Neuronal stem cell (in vitro differentiated cells): ENCODE results near the gene NUP98.
"Not testable (repeated sequence)": the region's sequence is repeated elsewhere in the genome, so short reads cannot be mapped to it uniquely, and the experiment has no call there.

ENCODE experiments used
- DNase-seq: peaks from one replicate; pipeline ENCODE4 v3.0.0-alpha.2; 2013; ENCODE audit warnings: low spot score
- H2AFZ ChIP-seq: one replicate; pipeline ENCODE4 v1.6.1; 2013; ENCODE audit warnings: mild to moderate bottlenecking, low read length, inconsistent platforms
- H2AK5ac ChIP-seq: 2 replicates; pipeline ENCODE4 v1.6.1; 2013; ENCODE audit warnings: low read depth, mild to moderate bottlenecking, inconsistent platforms, low read length, moderate library complexity, mixed read lengths
- H2BK120ac ChIP-seq: 2 replicates; pipeline ENCODE4 v1.6.1; 2013; ENCODE audit warnings: low read depth, mild to moderate bottlenecking, inconsistent platforms, low read length, moderate library complexity, mixed read lengths
- H2BK12ac ChIP-seq: one replicate; pipeline ENCODE4 v1.6.1; 2013; ENCODE audit warnings: low read length, inconsistent platforms
- H2BK15ac ChIP-seq: 2 replicates; pipeline ENCODE4 v1.6.1; 2013; ENCODE audit warnings: mild to moderate bottlenecking, low read length, inconsistent platforms, mixed read lengths
- H2BK5ac ChIP-seq: one replicate; pipeline ENCODE4 v1.6.1; 2013; ENCODE audit warnings: inconsistent platforms, mild to moderate bottlenecking, low read length, moderate library complexity
- H3K14ac ChIP-seq: one replicate; pipeline ENCODE4 v1.6.1; 2013; ENCODE audit warnings: low read length, inconsistent platforms
- H3K18ac ChIP-seq: 2 replicates; pipeline ENCODE4 v1.6.1; 2013; ENCODE audit warnings: low read length, inconsistent platforms
- H3K23ac ChIP-seq: 2 replicates; pipeline ENCODE4 v1.6.1; 2013; ENCODE audit warnings: low read depth, mild to moderate bottlenecking, mixed read lengths, low read length, inconsistent platforms; ENCODE audit not compliant: poor library complexity
- H3K27ac ChIP-seq: replicated peaks from 3 replicates; pipeline ENCODE4 v1.5.1; 2013; ENCODE audit warnings: low read length, inconsistent platforms
- H3K27me3 ChIP-seq, 3 experiments: 2 replicates each; pipeline ENCODE4 v1.6.1; 2013; ENCODE audit warnings: low read length in 3 of 3, mild to moderate bottlenecking in 2 of 3, inconsistent platforms in 1 of 3, low read depth in 1 of 3, mixed read lengths in 1 of 3, moderate library complexity in 1 of 3; ENCODE audit not compliant: control insufficient read depth in 3 of 3, insufficient read depth in 3 of 3
- H3K36me3 ChIP-seq, 2 donors: replicated peaks in 1 of 2; 2 replicates each; pipeline ENCODE4 v1.6.1; 2013; ENCODE audit warnings: low read length in 2 of 2; ENCODE audit not compliant: control insufficient read depth in 2 of 2, insufficient read depth in 2 of 2
- H3K4ac ChIP-seq: 2 replicates; pipeline ENCODE4 v1.6.1; 2013; ENCODE audit warnings: inconsistent platforms, mild to moderate bottlenecking, low read length, moderate library complexity
- H3K4me1 ChIP-seq, 2 donors: 1 replicate in 1 of 2; 2 replicates in 1 of 2; pipeline ENCODE4 v1.6.1; 2013; ENCODE audit warnings: low read length in 2 of 2, low read depth in 1 of 2; ENCODE audit not compliant: control insufficient read depth in 2 of 2, insufficient read depth in 1 of 2
- H3K4me2 ChIP-seq: one replicate; pipeline ENCODE4 v1.6.1; 2013; ENCODE audit warnings: mild to moderate bottlenecking, low read length, inconsistent platforms; ENCODE audit not compliant: insufficient read depth, poor library complexity, severe bottlenecking
- H3K4me3 ChIP-seq, 2 donors: 2 replicates each; pipeline ENCODE4 v1.5.1; 2013; ENCODE audit warnings: low read length in 2 of 2, mild to moderate bottlenecking in 2 of 2, inconsistent platforms in 1 of 2, moderate library complexity in 1 of 2
- H3K79me1 ChIP-seq: one replicate; pipeline ENCODE4 v1.6.1; 2013; ENCODE audit warnings: low read depth, mild to moderate bottlenecking, inconsistent platforms, low read length, moderate library complexity
- H3K9ac ChIP-seq: one replicate; pipeline ENCODE4 v1.6.1; 2013; ENCODE audit warnings: mild to moderate bottlenecking, low read depth, low read length, inconsistent platforms; ENCODE audit not compliant: poor library complexity
- H3K9me3 ChIP-seq, 2 donors: replicated peaks in 1 of 2; 2 replicates each; pipeline versions ENCODE3 to v1.6.1; 2013; ENCODE audit warnings: low read length in 2 of 2, mild to moderate bottlenecking in 2 of 2, inconsistent platforms in 1 of 2, low read depth in 1 of 2, mixed read lengths in 1 of 2, moderate library complexity in 1 of 2; ENCODE audit not compliant: control insufficient read depth in 2 of 2, insufficient read depth in 1 of 2
- H4K8ac ChIP-seq: one replicate; pipeline ENCODE4 v1.6.1; 2013; ENCODE audit warnings: low read depth, mild to moderate bottlenecking, inconsistent platforms, low read length, moderate library complexity
- H4K91ac ChIP-seq: one replicate; pipeline ENCODE4 v1.6.1; 2013; ENCODE audit warnings: low read length, low read depth, mild to moderate bottlenecking, inconsistent platforms; ENCODE audit not compliant: poor library complexity
- WGBS, 2 donors: extraction: QIAGEN DNeasy Blood & Tissue Kit; methylation state at CpG; one replicate each; pipeline ENCODE4 v1.1.7; 2013; ENCODE audit warnings: missing lambda C conversion rate in 2 of 2, mixed read lengths in 1 of 2; ENCODE audit not compliant: insufficient read length in 2 of 2, insufficient replicate concordance in 1 of 2; ENCODE audit errors: extremely low coverage in 2 of 2; 5-methylcytosine and 5-hydroxymethylcytosine counted together

Gene NUP98

GRCh38 chr11:3649374-3649773 lies 148.0 kb downstream of the NUP98 start:
- H3K9ac ChIP-seq, H3K4me1 ChIP-seq, DNase-seq, H3K9me3 ChIP-seq, H2AFZ ChIP-seq, H3K4me2 ChIP-seq, H3K18ac ChIP-seq, H2BK15ac ChIP-seq, H2AK5ac ChIP-seq, H3K23ac ChIP-seq, H3K27me3 ChIP-seq, H3K14ac ChIP-seq, H3K27ac ChIP-seq, H2BK12ac ChIP-seq, H3K79me1 ChIP-seq, H4K8ac ChIP-seq, H2BK5ac ChIP-seq, H3K4me3 ChIP-seq, H4K91ac ChIP-seq, H3K36me3 ChIP-seq, H3K4ac ChIP-seq, H2BK120ac ChIP-seq: not testable (repeated sequence)
- no CpG with 5 or more reads among the region's 9 CpGs for WGBS, 2 donors

GRCh38 chr11:3648843-3649242 lies 148.5 kb downstream of the NUP98 start:
- not testable (repeated sequence) for H4K8ac ChIP-seq, H3K14ac ChIP-seq
- WGBS, 2 donors: no CpG with 5 or more reads among the region's 13 CpGs

GRCh38 chr11:3645552-3645951 lies 151.8 kb downstream of the NUP98 start:
- H3K27me3 ChIP-seq: peaks cover 0 to 4% (median 0%) of the 10 kb centered on the region in 3 experiments
- DNase-seq: no peak
- H3K9ac ChIP-seq: no peak overlapping the region
- peaks cover 3 to 5% of the 10 kb centered on the region in 2 donors for H3K4me1 ChIP-seq
- no peak overlapping the region for H3K4me2 ChIP-seq
- H3K14ac ChIP-seq: no peak overlapping the region
- no peak overlapping the region for H3K23ac ChIP-seq
- no peak overlapping the region for H3K18ac ChIP-seq
- no peak overlapping the region for H3K4me3 ChIP-seq
- H2BK120ac ChIP-seq: no peak overlapping the region
- peak overlapping the region; percentile 94 for H2BK15ac ChIP-seq
- H4K91ac ChIP-seq: no peak overlapping the region
- WGBS, 2 donors: no CpG with 5 or more reads among the region's 7 CpGs
- no peaks in the 10 kb centered on the region for H3K36me3 ChIP-seq
- peak overlapping the region; percentile 56 for H2AK5ac ChIP-seq
- no peak overlapping the region for H3K27ac ChIP-seq
- peaks cover 4 to 9% of the 10 kb centered on the region in 2 donors for H3K9me3 ChIP-seq
- H3K4ac ChIP-seq: no peak overlapping the region
- no peaks in the 10 kb centered on the region for H3K79me1 ChIP-seq
- peak overlapping the region; percentile 71 for H2BK5ac ChIP-seq
- H2AFZ ChIP-seq: no peak overlapping the region
- no peak overlapping the region for H2BK12ac ChIP-seq
- H4K8ac ChIP-seq: no peak overlapping the region

More at GRCh38 chr11:3648843-3649242, 148.5 kb downstream of the NUP98 start:
- H3K9me3 ChIP-seq, H3K4me1 ChIP-seq, H3K18ac ChIP-seq, H2AFZ ChIP-seq, DNase-seq, H2BK15ac ChIP-seq, H3K36me3 ChIP-seq, H3K4ac ChIP-seq, H4K91ac ChIP-seq, H3K27me3 ChIP-seq, H3K9ac ChIP-seq, H2BK12ac ChIP-seq, H3K27ac ChIP-seq, H2BK5ac ChIP-seq, H2BK120ac ChIP-seq, H3K79me1 ChIP-seq, H3K4me3 ChIP-seq, H3K4me2 ChIP-seq, H3K23ac ChIP-seq, H2AK5ac ChIP-seq: not testable (repeated sequence)

- no peak for DNase-seq
- Histone ChIP-seq H3K23ac (no peak within 1 kb of the TSS), H4K91ac (no peak within 1 kb of the TSS), H2AK5ac (peak within 1 kb of the TSS; percentile 68), H2BK5ac (peak within 1 kb of the TSS; percentile 71), H3K4ac (no peak within 1 kb of the TSS), H2AFZ (no peak within 1 kb of the TSS), H3K18ac (no peak within 1 kb of the TSS), H3K27me3 (peaks cover 0 to 4% (median 0%) of the 10 kb centered on the region in 3 experiments), H3K36me3 (no peaks in the 10 kb centered on the region), H2BK120ac (no peak within 1 kb of the TSS), H3K79me1 (no peaks in the 10 kb centered on the region), H3K4me1 (peaks cover 3 to 5% of the 10 kb centered on the region in 2 donors), H3K14ac (no peak within 1 kb of the TSS), H2BK12ac (no peak within 1 kb of the TSS), H4K8ac (no peak within 1 kb of the TSS), H3K27ac (no peak within 1 kb of the TSS), H3K4me2 (no peak within 1 kb of the TSS), H3K9me3 (peaks cover 4 to 9% of the 10 kb centered on the region in 2 donors), H3K4me3 (no peak within 1 kb of the TSS), H2BK15ac (peak within 1 kb of the TSS; percentile 94), H3K9ac (no peak within 1 kb of the TSS)
- no CpG with 5 or more reads among the region's 4 CpGs for WGBS, 2 donors
Measured at GRCh38 chr11:3644817-3645235, 152.5 kb downstream of the NUP98 start, which contains the start of gene ART1. Gene ART1 (plus strand): TSS chr11:3645128. CDS start chr11:3659214, 14,086 bp downstream.
